Rectal smooth muscle tissue (tissue), 1 donor: ENCODE measurements around the gene PTPRD.

Experiments
- H3K27ac ChIP-seq: one replicate; pipeline ENCODE4 v1.7.0; 2013; ENCODE audit warnings: low read depth, low read length, inconsistent platforms
- H3K27me3 ChIP-seq: one replicate; pipeline ENCODE4 v1.7.0; 2013; ENCODE audit warnings: low read length; ENCODE audit not compliant: control insufficient read depth, insufficient read depth
- H3K36me3 ChIP-seq: one replicate; pipeline ENCODE4 v1.7.0; 2013; ENCODE audit warnings: low read length; ENCODE audit not compliant: control insufficient read depth, insufficient read depth
- H3K4me1 ChIP-seq: one replicate; pipeline ENCODE4 v1.7.0; 2013; ENCODE audit warnings: low read length; ENCODE audit not compliant: control insufficient read depth, insufficient read depth
- H3K4me3 ChIP-seq: one replicate; pipeline ENCODE4 v1.7.0; 2013; ENCODE audit warnings: low read length
- H3K9ac ChIP-seq: one replicate; pipeline ENCODE4 v1.7.0; 2013; ENCODE audit warnings: low read length

The PTPRD gene

GRCh38 chr9:9215050-9215449, 1397.8 kb downstream of the PTPRD start:
- H3K4me3 ChIP-seq: no peak overlapping the region
- H3K9ac ChIP-seq: no peak overlapping the region
- no peak overlapping the region for H3K27ac ChIP-seq
- no peaks in the 10 kb centered on the region for H3K4me1 ChIP-seq
- H3K27me3 ChIP-seq: no peaks in the 10 kb centered on the region
- no peaks in the 10 kb centered on the region for H3K36me3 ChIP-seq

DNA sequence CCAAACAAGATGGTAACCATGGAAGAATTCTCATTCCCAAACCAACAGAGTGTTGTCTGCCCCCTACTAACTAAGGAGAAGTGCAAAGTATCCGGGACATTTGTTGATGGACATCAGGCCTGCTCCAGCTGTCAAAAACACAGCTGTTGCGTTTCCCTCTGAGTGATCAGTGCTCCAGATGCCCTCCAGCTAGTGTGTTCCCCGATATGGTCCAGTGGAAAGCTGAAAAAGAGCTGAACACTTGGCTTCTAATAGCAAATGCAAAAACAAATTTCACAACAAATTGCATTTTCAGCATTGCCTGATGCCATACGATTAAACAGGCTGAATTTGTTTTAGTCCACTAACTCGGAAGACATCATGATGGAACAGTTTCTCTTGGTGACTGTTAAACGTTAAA, 1398.7 kb downstream of the PTPRD start:
- no peaks in the 10 kb centered on the region for H3K36me3 ChIP-seq
- no peak overlapping the region for H3K9ac ChIP-seq

GRCh38 chr9:9212963-9213362, 1399.8 kb downstream of the PTPRD start:
- no peaks in the 10 kb centered on the region for H3K27me3 ChIP-seq
- H3K36me3 ChIP-seq: no peaks in the 10 kb centered on the region
- no peak overlapping the region for H3K4me3 ChIP-seq
- H3K9ac ChIP-seq: no peak overlapping the region
- H3K27ac ChIP-seq: no peak overlapping the region
- H3K4me1 ChIP-seq: no peaks in the 10 kb centered on the region

More for the DNA sequence above, 1398.7 kb downstream of the PTPRD start:
- Histone ChIP-seq H3K27me3 (no peaks in the 10 kb centered on the region), H3K4me1 (no peaks in the 10 kb centered on the region), H3K27ac (no peak overlapping the region), H3K4me3 (no peak overlapping the region)

DNA sequence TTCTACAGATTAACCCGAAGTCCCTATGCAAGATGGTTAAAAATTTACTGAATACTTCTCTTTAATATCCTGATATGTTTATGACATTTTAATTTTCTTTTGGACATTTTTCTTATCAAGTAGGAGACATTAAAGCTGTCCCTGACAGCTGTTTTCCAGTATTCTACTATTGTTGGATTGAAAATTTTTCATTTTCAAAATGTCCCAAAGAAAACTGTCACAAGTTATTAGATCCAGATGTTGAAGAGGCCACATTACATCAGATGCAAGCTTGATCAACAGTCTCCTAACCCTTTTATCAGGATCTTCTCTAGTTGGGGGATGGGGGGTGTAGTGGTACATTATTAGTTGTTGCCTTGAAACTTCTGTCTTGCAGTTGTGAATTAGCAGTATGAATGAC, 1410.5 kb downstream of the PTPRD start:
- Histone ChIP-seq H3K36me3 (no peaks in the 10 kb centered on the region), H3K4me3 (no peak overlapping the region), H3K9ac (no peak overlapping the region)

DNA sequence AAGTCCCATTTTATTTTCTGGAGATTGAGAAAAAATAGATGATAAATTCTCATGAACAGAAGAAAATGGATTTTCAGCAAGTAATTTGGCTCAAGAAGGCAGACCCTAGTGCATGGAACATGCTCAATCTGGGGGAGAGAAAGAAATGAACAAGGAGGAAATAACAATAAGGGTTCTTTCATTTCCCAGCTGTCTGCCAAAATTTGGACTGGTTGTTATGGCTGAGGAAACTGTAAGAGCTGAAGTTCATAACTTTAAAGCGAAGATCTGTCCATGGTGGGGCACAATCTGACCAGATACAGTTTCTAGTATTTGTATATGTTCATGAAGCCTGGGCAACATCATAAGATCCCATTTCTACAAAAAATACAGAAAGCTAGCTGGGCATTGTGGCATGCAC, 1426.7 kb downstream of the PTPRD start:
- Histone ChIP-seq H3K36me3 (no peaks in the 10 kb centered on the region), H3K4me3 (no peak overlapping the region)

More for the DNA sequence above, 1410.5 kb downstream of the PTPRD start:
- Histone ChIP-seq H3K27ac (no peak overlapping the region), H3K4me1 (no peaks in the 10 kb centered on the region), H3K27me3 (no peaks in the 10 kb centered on the region)

GRCh38 chr9:9182431-9182830, 1430.4 kb downstream of the PTPRD start:
- no peaks in the 10 kb centered on the region for H3K4me1 ChIP-seq
- H3K9ac ChIP-seq: no peak overlapping the region
- no peaks in the 10 kb centered on the region for H3K27me3 ChIP-seq
- H3K36me3 ChIP-seq: no peaks in the 10 kb centered on the region
- H3K4me3 ChIP-seq: no peak overlapping the region
- no peak overlapping the region for H3K27ac ChIP-seq

More for the DNA sequence above, 1426.7 kb downstream of the PTPRD start:
- H3K4me1 ChIP-seq: no peaks in the 10 kb centered on the region
- H3K9ac ChIP-seq: no peak overlapping the region
- H3K27me3 ChIP-seq: no peaks in the 10 kb centered on the region
- H3K27ac ChIP-seq: no peak overlapping the region

GRCh38 chr9:9177081-9177480, 1435.7 kb downstream of the PTPRD start:
- Histone ChIP-seq H3K27me3 (no peaks in the 10 kb centered on the region), H3K36me3 (no peaks in the 10 kb centered on the region), H3K4me3 (no peak overlapping the region), H3K4me1 (no peaks in the 10 kb centered on the region), H3K9ac (no peak overlapping the region), H3K27ac (no peak overlapping the region)

GRCh38 chr9:9174358-9174757, 1438.4 kb downstream of the PTPRD start:
- H3K4me3 ChIP-seq: no peak overlapping the region
- H3K36me3 ChIP-seq: no peaks in the 10 kb centered on the region
- H3K9ac ChIP-seq: no peak overlapping the region
- no peaks in the 10 kb centered on the region for H3K27me3 ChIP-seq
- no peaks in the 10 kb centered on the region for H3K4me1 ChIP-seq
- H3K27ac ChIP-seq: no peak overlapping the region

DNA sequence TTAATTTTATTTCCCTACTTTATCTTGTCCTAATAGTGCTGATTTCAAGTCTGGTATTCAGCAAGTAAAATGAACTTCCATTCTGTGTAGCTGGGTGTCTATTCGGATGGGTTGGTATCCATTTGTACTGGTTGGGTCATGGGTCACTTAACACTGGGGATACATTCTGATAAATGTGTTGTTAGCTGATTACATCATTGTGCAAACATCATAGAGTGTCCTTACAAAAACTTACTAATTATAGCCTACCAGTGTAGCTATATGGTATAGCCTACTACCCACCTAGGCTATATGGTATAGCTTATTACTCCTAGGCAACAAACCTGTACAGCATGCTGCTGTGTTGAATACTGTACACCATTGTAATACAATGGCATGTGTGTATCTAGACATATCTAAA, 1439.5 kb downstream of the PTPRD start:
- no peaks in the 10 kb centered on the region for H3K27me3 ChIP-seq
- H3K4me3 ChIP-seq: no peak overlapping the region
- no peak overlapping the region for H3K9ac ChIP-seq

DNA sequence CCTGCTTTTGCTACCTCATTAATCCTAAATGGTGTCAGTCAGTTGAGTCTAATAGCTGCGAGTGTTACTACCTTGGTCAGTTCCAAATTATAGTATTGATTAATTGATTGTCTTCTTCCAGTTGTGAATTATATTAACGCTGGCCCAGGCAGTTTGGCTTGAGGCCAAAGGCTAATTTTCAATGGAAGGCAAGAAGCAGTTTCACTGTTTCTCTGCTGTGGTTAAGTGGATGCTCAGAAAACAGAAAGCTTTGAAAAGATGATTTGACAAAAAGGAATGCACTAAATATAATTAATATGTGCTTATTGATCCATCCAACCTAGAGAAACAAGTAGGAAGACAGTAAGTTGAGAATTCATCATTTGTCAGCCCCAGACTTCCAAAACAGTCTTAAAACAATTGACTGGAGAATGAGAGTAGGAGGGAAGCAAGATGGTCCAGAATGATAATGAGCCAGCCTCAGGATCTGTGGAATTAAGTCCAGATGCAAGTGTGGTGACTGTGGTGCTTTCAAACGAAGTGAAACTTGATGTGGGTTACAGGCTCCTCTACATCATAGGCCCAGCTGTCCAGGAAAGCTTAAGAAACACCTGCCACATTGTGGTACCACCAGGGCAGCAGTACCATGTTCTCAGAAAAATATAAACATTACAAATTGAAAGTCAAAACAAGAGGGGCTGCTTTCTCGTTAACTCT, 1442.2 kb downstream of the PTPRD start:
- no peak overlapping the region for H3K27ac ChIP-seq
- no peaks in the 10 kb centered on the region for H3K36me3 ChIP-seq
- no peak overlapping the region for H3K4me3 ChIP-seq
- H3K9ac ChIP-seq: no peak overlapping the region
- no peaks in the 10 kb centered on the region for H3K27me3 ChIP-seq
- H3K4me1 ChIP-seq: no peaks in the 10 kb centered on the region

More for the DNA sequence above, 1439.5 kb downstream of the PTPRD start:
- Histone ChIP-seq H3K4me1 (no peaks in the 10 kb centered on the region), H3K27ac (no peak overlapping the region), H3K36me3 (no peaks in the 10 kb centered on the region)

DNA sequence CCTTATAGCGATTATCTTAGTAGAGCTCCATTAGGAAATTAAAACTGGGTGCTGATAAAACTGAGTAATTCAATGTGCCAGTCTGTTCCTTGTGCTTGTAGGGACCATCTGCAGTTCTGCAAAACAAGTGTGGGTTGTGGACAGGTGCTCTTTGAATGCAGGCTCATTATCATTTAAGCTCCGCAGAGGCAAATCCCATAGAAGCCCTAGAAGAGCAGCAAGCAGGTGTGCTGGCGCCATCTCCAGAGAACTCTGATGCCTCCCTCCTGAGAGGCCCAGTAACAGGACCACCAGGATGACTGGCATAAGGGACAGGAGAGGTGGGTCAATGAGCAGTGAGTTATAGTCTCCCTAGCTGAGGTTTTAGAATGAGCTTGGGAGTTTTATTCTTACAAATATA, 1470.8 kb downstream of the PTPRD start:
- Histone ChIP-seq H3K36me3 (no peaks in the 10 kb centered on the region), H3K27me3 (no peaks in the 10 kb centered on the region), H3K27ac (no peak overlapping the region), H3K4me3 (no peak overlapping the region), H3K4me1 (no peaks in the 10 kb centered on the region), H3K9ac (no peak overlapping the region)

DNA sequence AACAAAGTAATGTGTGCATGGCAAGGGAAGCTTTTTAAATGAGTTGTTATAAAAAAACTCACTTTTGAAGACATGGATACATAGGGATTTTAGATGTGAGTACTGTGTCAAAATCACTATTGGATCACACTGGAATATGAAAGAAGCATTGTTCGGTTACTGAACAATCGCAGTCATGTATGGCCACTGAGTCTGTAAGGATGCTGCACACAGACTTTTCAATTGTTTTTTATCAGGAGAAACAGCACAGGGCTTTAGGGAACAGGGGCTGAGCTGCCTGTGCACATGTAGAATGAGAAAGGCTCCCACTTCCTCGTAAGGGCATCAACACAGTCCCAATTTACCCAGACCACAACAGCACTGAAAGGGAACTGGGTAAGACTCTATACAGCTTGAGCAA, 1479.3 kb downstream of the PTPRD start:
- no peak overlapping the region for H3K4me3 ChIP-seq
- no peaks in the 10 kb centered on the region for H3K4me1 ChIP-seq
- no peak overlapping the region for H3K27ac ChIP-seq
- no peaks in the 10 kb centered on the region for H3K27me3 ChIP-seq
- no peaks in the 10 kb centered on the region for H3K36me3 ChIP-seq
- H3K9ac ChIP-seq: no peak overlapping the region

- Histone ChIP-seq H3K36me3 (no peaks in the 10 kb centered on the region), H3K9ac (no peak overlapping the region), H3K27ac (no peak overlapping the region), H3K4me3 (no peak overlapping the region), H3K4me1 (no peaks in the 10 kb centered on the region), H3K27me3 (no peaks in the 10 kb centered on the region)
These were observed 1488.2 kb downstream of the PTPRD start for GRCh38 chr9:9124616-9125015.
